GM12801 (cell line): Measurements from ENCODE around the gene ITGAL.

ENCODE experiments used
- CTCF ChIP-seq: IDR thresholded peaks from one replicate; pipeline ENCODE4 v1.5.1; 2011; ENCODE audit warnings: control low read depth; ENCODE audit not compliant: insufficient read length; ENCODE audit errors: extremely low read depth

ITGAL gene

GRCh38 chr16:30528799-30529457 lies 56.4 kb downstream of the ITGAL start:
- no peak for TF ChIP-seq CTCF

- TF ChIP-seq CTCF: no peak
Observed at GRCh38 chr16:30530163-30531037, 57.9 kb downstream of the ITGAL start.

- no peak for TF ChIP-seq CTCF
Observed at GRCh38 chr16:30532285-30533145, 60.0 kb downstream of the ITGAL start.

DNA sequence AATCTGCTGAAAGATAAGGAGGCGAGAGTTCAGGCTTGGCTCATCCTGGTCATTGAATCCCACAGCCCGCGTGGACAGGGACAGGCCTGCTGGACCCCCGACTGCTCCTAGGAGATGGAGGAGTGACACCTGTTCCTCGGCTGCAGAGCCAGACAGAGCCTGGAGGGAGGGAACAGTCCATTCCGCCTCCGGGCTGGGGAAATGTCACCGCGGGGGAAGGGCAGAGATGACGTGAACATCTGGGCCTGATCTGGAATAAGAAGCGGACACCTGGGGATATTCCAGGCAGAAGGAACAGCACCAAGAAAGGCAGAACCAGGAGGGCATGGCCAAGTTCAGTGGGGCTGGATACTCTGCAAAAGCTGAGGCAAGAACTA lies 60.6 kb downstream of the ITGAL start:
- TF ChIP-seq CTCF: no peak

DNA sequence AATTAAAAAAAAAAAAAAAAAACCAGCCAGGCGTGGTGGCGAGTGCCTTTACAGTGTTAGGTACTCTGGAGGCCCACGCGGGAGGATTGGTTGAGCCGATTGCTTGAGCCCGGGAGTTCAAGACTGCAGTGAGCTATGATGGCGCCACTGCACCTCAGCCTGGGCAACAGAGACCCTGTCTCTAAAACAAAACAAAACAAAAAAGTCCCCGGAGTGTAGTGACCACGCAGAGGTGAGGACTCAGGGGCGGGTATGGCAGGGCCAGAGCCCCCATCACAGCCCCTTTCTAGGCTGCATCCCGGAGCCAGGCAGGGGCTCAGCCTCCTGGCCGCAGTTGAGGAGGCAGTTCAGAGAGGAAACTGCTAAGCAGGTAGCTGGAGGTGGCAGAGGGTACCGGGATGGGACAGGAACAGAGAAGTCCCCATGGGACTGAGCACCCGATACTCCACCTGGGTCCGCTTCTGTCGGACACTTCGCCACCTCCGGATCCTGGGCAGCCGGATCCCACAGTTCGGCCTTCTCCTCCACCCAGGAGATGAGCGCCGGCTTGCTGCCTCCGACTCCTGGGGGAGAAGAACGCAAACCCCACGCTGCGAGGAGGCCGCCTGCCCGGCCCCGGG lies 61.3 kb downstream of the ITGAL start:
- no peak for TF ChIP-seq CTCF

DNA sequence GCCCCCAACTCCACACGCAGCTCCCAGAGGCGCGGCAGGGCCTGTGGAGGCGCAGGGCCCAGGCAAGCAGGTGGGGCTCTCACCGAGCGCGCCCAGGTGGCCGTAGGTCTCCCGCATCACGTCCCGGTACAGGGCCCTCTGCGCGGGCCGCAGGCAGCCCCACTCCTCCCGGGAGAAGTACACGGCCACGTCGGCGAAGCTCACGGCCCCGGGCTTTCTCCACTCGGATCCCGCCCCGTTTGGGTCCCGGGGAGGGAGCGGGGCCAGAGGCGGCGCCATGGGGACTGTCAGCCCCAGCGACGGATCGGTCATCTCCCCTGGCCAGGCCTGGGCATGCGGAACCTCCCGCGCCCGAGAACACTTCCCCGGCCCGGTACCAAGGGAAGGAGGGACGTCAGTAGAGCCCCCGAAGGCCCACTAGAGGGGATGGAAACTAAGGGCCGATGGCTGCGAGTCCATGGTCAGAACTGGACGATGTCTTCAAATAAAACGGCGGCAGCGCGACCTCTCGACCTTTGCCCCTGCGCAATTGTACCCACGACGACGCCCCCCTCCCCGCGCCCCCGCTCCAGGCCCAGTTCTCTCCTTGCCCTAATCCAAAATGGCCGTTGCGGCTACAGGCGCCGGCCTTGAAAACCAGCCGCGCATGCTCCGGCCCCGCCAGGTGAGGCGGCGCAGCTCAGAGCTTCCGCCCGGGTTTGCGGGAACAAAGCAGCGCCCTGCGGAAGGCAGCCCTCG lies 62.0 kb downstream of the ITGAL start, which contains the start of gene ZNF747:
Gene ZNF747, minus strand, starts transcription at position 491 of the 738 bp plus-strand sequence. Its CDS starts 179 bp downstream, at position 312.
- TF ChIP-seq CTCF: no peak
